ENCODE data around the gene CACNA1E.
"Not testable (repeated sequence)": the region's sequence is repeated elsewhere in the genome, so short reads cannot be mapped to it uniquely, and the experiment has no call there.

The CACNA1E gene

DNA sequence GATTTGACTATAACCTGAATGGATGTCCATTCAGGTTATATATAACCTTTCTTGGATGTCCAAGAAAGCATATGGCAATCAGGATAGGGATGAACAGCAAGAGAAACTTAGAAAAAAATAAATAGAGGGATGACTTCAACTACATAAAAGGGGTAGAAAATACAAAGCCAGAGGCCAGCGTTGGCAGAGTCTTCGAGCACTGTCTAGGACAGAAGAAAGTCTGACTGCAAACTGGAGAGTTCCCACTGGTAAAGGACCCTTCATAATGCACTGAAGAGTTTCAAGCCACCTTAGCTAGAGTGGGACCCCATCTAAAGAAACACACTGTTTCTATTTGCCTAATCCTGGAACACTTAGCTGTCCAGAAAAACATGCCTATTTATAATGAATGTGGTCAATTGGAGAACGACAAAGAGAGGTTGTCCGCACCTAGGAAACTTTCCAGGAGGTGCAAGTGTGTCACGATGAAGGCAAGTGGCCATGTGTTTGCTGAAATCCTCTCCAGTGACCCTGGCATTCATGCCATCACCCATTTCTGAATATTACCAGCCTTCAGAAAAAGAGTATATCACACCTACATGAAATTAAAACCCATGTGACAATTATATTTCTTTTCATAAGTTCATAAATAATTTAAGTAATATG, 362.8 kb downstream of the CACNA1E start:
- no peak for DNase-seq

DNA sequence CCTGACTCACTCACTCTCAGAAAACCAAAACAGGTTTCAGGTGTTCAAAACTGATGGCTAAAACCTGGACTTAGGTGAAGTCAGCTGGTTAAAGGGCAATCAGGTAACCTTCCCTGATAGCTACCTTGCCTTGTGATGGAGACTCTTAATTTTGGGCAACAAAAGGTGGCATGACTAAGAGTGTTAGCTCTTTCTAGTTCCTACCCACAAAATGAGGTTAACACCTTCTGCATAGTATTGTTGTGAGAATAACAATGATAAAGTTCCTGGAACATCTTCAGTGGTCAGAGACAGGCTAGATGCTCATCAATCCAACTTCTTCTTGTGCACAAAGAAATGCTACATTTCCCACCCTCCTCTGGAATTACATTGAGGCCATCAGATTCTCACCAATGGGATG, 363.4 kb downstream of the CACNA1E start:
- DNase-seq, result no peak

DNA sequence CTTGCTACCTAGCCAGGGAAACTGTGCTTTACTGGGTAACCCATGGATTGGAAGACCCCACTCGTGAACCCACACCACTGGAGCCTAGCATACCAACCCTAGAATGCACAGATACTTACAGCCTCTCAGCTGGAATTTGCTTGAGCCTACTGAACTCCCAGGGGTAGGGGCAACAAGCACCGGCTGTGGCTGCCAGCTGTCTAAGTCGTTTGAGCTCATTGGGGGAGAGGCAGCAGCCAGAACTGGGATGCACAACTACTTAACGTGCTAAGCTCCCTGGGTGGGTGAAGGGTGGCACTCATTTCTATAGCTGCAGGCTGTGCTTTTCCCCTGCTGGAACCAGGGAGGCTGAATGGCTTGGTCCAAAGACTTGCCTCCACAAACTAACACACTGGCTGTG, 365.8 kb downstream of the CACNA1E start:
- no peak for DNase-seq

DNA sequence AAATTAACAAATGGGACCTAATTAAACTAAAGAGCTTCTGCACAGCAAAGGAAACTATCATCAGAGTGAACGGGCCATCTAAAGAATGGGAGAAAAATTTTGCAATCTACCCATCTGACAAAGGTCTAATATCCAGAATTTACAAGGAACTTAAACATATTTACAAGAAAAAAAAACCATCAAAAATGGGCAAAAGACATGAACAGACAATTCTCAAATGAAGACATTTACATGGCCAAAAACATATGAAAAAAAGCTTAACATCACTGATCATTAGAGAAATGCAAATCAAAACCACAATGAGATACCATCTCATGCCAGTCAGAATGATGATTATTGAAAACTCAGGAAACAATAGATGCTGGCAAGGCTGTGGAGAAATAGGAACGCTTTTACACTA, 370.9 kb downstream of the CACNA1E start:
- not testable (repeated sequence) for DNase-seq

DNA sequence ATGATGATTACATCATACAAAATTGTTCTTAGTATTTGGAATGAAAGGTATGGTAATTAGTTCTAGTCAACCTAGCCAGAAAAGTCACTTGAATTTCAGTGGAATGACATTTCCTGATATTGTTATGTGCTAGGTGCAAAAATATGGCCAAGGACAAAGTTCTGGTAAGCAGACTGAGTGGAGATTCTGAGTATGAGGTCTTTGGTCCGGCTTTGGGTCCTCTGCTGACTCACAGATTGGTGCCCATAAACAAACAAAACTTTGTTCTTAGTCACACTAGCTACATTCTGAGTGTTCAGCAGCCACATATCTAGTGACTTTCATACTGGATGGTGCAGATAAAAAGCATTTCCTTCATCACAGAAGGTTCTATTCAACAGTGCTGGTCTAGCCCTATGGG, 372.1 kb downstream of the CACNA1E start:
- no peak for DNase-seq
